ENCODE data around the gene CD2AP.
"Not testable (repeated sequence)": the region's sequence is repeated elsewhere in the genome, so short reads cannot be mapped to it uniquely, and the experiment has no call there.

CD2AP gene

GRCh38 chr6:47509937-47510336 is 32.3 kb downstream of the CD2AP start:
- no peak for FAIRE-seq

- FAIRE-seq: no peak
Observed at GRCh38 chr6:47512872-47513271, 35.3 kb downstream of the CD2AP start.

GRCh38 chr6:47519279-47519678 is 41.7 kb downstream of the CD2AP start:
- FAIRE-seq: no peak

- FAIRE-seq: no peak
Observed at GRCh38 chr6:47520282-47520681, 42.7 kb downstream of the CD2AP start.

- FAIRE-seq: no peak
Observed at GRCh38 chr6:47521961-47522360, 44.4 kb downstream of the CD2AP start.

DNA sequence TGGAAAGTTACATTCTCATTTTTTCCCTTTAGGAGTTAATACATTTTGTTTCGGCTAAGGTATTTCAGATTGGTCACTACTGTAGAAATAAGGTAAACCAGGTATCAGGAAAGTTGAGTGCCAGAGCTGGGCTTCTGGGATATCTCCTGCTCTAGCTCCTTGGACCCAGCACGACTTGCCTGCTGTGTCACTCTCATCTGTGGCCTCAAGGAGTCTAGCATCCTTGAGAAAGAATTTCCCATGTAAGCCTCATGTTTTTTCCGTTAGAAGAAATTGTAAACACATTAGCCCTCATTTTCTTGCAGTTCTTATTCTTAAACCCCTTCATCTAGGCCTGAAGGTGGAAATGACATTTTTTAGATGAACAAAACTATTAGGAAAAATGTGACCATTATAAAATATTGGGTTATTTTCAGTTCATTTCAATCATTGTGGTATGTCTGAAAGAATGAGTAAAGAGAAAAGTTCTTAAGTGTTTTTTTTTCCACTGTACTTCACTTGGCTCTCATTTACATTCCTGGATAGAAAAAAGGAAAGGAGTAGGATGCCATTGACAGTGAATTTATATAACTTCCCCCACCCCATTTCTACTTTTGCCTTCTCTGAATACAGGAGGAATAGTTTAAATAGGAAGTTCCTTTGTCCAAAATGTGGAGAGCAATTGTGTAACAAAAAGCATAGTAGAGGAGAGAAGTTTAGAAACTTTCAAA is 46.7 kb downstream of the CD2AP start:
- no peak for FAIRE-seq

DNA sequence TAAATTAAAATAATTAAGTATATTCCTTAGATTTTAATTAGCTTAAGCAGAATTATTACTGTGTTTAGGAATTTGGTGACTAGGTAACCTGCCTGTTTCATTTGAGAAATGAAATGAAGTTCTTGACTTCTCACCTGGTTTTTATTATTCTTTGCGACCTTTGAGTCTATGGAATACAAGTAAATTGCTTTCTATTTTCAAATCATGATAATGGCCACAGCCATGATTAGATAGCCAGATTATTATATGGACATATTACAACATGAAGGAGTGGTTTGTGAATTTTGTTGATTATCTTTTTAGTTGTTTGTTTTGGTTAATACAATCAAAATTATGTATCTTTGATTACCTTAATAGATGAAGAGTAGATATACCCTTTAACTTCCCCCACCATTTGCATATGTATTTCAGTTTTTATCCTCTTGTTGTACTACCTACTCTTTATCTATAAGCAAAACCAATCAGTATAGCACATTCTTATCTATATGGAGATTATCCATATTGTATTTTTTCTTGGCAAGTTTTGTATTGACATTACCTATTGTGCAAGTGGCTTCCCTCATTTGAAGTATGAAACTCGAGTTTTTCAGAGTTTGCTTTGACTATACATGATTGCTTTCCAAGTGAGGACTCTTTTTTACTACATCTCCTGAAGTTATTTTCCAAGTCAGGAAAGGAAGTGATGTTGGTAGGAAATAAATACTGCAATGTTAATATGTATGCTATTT is 47.9 kb downstream of the CD2AP start:
- FAIRE-seq: no peak

DNA sequence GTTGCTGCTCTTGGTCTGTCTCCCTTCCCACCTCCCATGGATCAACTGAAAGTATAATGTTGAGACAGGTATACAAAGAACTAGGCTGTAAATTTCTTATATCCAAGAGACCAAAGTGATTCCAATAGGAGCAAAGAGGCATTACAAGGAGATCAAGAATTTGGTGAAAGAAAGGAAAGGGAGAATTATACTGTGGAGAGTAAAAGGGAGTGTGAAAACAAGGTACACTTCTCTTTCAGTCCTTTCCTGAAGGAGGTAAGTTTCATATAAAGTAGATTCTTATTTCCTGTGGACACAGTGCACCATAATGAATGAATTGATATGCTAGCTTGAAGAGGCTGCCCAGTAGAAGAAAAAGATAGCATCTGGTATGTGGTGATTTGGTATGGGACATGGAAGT is 49.7 kb downstream of the CD2AP start:
- FAIRE-seq: no peak

- no peak for FAIRE-seq
Observed at GRCh38 chr6:47529734-47530133, 52.1 kb downstream of the CD2AP start.

- no peak for FAIRE-seq
Observed at GRCh38 chr6:47532981-47533585, 55.5 kb downstream of the CD2AP start.

GRCh38 chr6:47534063-47534462 is 56.5 kb downstream of the CD2AP start:
- no peak for FAIRE-seq

DNA sequence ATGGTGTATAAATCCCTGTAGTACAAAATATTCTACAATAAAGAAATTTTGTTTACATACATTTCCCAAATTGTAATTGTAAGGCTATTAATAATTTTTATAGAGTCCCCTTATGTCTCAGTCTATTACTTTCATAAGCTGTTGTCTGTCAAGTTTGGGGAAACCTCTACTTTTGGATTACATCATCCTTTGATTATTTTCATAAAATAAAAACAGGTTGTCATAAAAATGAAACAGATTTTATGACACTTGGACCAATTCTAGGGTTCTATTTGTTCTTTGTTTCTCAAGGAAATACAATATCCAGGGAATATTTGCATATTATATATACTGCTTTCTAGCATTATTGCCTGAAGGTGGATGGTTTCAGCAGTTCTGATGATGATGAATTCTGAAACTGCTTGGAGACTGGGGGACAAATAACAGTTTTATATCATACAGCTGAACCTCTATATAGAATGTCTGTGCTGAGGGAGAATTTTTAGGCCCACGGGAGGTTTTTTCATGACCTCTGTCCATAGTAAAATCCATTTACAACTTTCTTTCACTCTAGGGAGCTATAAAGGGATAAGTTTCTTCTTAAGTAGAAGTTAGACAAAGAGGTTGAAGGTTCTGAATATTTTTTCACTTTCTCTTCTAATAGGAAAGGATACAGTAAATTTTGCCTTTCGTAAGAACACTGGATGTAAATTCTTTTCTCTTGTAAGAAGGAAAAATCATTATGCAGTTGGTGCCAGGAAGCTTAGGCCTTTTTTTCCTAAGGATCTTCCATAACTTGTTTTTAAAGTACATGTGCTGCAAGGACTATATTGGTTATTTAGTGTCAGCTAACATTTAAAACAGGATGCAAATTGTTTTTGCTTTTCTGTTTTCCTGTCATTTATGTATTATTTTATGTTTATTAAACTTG is 58.0 kb downstream of the CD2AP start:
- FAIRE-seq: no peak

- no peak for FAIRE-seq
Observed at GRCh38 chr6:47536816-47537401, 59.3 kb downstream of the CD2AP start.

DNA sequence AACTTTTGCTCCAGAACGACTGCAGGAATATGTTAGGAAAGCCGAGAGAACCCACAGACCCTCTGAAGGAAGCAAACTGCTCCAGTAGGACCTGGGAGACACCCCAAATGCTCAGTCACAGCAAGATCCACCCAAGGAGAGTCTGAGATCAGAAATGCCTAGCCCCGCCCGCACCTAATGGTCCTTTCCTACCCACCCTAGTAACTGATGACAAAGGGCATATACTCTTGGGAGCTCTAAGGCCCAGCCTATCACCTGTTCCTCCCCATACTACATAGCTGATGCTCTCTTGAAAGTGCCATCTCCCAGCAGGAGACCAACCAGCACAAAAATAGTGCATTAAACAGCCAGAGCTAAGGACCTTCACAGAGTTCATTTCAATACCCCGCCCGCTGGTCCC is 67.6 kb downstream of the CD2AP start:
- FAIRE-seq: no peak

DNA sequence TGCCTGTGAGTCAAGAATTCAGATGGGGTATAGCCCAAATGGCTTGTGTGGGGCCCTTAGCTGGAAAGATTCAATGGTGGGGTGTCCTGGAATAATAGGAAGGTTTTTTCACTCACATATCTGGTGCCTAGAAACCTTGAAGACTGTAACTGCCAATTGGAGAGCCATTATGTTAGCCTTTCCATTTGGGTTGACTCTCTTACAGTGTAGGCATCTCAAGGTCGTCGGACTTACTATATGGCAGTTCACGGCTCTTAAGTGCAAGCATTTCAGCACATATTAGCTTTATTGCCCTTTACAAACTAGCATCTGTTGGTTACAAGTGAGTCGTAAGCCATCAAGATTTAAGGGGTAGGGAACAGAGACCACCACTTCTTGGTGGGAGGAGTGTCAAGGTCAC is 74.1 kb downstream of the CD2AP start:
- FAIRE-seq: no peak

DNA sequence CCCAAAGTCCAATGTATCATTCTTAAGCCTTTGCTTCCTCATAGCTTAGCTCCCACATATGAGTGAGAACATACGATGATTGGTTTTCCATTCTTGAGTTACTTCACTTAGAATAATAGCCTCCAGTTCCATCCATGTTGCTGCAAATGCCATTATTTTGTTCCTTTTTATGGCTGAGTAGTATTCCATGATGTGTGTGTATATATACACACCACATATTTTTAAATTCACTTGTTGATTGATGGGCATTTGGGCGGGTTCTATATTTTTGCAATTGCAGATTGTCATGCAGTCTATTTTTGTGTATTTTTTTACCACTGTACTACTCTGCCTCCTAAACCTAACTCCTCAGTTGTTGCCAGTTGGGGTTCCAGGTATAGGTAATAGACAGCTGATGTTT is 74.7 kb downstream of the CD2AP start:
- FAIRE-seq: no peak

DNA sequence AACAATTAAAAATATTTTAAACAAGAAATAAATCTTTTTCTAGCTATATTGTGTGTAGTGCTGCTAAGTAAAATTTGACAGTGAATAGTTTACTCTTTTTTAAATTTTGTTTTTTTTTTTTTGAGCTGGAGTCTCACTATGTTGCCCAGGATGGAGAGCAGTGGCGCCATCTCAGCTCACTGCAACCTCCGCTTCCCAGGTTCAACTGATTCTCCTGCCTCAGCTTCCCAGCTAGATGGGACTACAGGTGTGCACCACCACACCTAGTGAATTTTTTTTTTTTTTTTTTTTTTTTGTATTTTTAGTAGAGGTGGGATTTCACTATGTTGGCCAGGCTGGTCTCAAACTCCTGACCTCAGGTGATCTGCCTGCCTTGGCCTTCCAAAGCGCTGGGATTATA is 75.7 kb downstream of the CD2AP start:
- not testable (repeated sequence) for FAIRE-seq

GRCh38 chr6:47556459-47556858 is 78.9 kb downstream of the CD2AP start:
- FAIRE-seq: not testable (repeated sequence)

GRCh38 chr6:47563162-47563561 is 85.6 kb downstream of the CD2AP start:
- FAIRE-seq: no peak

- not testable (repeated sequence) for FAIRE-seq
Observed at GRCh38 chr6:47566602-47567001, 89.0 kb downstream of the CD2AP start.

DNA sequence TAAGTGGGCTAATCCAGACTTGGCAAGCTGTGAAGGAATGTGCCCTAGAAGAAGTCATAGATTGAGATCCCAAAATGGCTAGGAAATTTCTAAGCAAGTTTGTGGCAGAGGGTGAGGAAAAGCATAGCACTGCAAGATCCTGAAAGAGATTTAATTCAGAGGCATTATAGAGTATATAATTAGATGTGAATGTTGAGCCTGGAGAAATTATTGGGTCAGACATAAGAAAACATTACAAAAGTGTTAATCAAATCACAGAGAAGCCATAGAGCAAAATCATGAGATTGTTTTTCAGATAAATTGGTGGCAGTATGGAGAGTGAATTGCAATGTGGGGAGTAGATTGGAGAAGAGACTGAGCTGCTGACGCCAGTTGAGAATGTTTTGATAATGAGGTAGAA is 90.0 kb downstream of the CD2AP start:
- no peak for FAIRE-seq

GRCh38 chr6:47571488-47571887 is 93.9 kb downstream of the CD2AP start:
- no peak for FAIRE-seq

GRCh38 chr6:47573109-47573508 is 95.5 kb downstream of the CD2AP start:
- no peak for FAIRE-seq

Measured in TTC549 (cell line).